Fibroblast of pulmonary artery (primary cell): ENCODE results near the gene SLC35F4.

Experiments used
- DNase-seq: peaks from one replicate; pipeline ENCODE4 v3.0.0-alpha.2; 2010; ENCODE audit warnings: low read depth
- H3K4me3 ChIP-seq: replicated peaks from 2 replicates; pipeline ENCODE4 v1.5.1; 2011; ENCODE audit warnings: low read depth, mild to moderate bottlenecking, control low read depth, low read length, moderate library complexity
- CTCF ChIP-seq: IDR thresholded peaks from 2 replicates; pipeline ENCODE4 v1.5.1; 2011; ENCODE audit warnings: mild to moderate bottlenecking, control low read depth, low read length, inconsistent platforms; ENCODE audit errors: missing control alignments

The SLC35F4 gene

DNA sequence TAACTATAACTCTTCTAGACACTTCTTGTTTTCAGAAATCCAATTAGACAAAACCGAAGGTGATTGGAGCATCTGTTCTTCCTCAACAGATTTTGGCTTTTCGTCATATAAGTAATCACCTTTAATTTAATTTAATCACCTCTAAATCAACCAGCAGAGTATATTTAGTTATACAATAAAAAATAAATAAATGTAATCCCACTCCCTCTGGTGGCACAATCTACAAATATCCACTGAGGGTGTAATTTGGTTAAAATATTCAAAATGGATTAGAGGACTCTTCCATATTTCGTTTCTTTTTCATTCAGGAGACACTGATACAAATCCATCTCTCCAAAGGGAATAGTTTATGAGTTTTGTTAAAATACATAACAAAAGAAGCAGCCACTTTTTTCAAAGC is 18.3 kb upstream of the SLC35F4 start:
- peak; percentile 8 for DNase-seq
- TF ChIP-seq CTCF: peak; percentile 32
- no peak overlapping the region for H3K4me3 ChIP-seq

GRCh38 chr14:57883061-57883460 is 17.2 kb upstream of the SLC35F4 start:
- TF ChIP-seq CTCF: no peak

DNA sequence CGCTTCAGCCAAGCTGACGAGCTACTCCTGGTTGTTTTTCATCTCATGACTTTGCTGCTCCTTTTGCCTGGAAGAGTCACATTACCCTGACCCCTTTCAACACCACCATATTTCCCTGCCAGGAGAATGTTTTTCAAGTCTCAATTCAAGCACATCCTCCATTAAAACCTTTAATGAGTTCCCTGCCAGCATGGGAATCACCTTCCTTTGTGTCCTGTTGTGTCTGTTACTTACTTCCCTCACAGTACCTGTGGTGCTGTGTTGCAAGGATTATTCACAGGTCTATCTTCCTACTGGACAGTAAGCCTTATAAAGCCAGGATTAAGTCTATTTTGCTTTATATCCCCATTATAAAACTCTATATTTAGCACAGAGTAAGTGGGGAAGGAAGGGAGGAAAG is 13.6 kb upstream of the SLC35F4 start:
- DNase-seq: no peak
- no peak overlapping the region for H3K4me3 ChIP-seq
- TF ChIP-seq CTCF: no peak

More at GRCh38 chr14:57883061-57883460, 17.2 kb upstream of the SLC35F4 start:
- DNase-seq: no peak
- no peak overlapping the region for H3K4me3 ChIP-seq

GRCh38 chr14:57875985-57876384 is 10.1 kb upstream of the SLC35F4 start:
- H3K4me3 ChIP-seq: no peak overlapping the region
- DNase-seq: no peak
- TF ChIP-seq CTCF: no peak

- no peak for DNase-seq
- no peak for TF ChIP-seq CTCF
- H3K4me3 ChIP-seq: no peak overlapping the region
These were observed 9.4 kb upstream of the SLC35F4 start for GRCh38 chr14:57875296-57875695.

GRCh38 chr14:57871459-57872080 is 5.7 kb upstream of the SLC35F4 start:
- H3K4me3 ChIP-seq: no peak overlapping the region
- peak; percentile 97 for TF ChIP-seq CTCF
- DNase-seq: peak; percentile 70
